RKO (cell line): Measurements from ENCODE around the gene FKBP6.
"Not testable (repeated sequence)": the region's sequence is repeated elsewhere in the genome, so short reads cannot be mapped to it uniquely, and the experiment has no call there.

Experiments used
- DNase-seq: peaks from one replicate; pipeline ENCODE4 v3.0.0-alpha.2; 2016; ENCODE audit warnings: low spot score

The FKBP6 gene

GRCh38 chr7:73358590-73359275 lies 30.8 kb downstream of the FKBP6 start:
- DNase-seq: no peak

- DNase-seq: no peak
Measured at GRCh38 chr7:73359306-73359705, 31.3 kb downstream of the FKBP6 start.

GRCh38 chr7:73359746-73360375 lies 31.9 kb downstream of the FKBP6 start:
- DNase-seq: no peak

- not testable (repeated sequence) for DNase-seq
Measured at GRCh38 chr7:73360590-73360989, 32.6 kb downstream of the FKBP6 start.

GRCh38 chr7:73363225-73364005 lies 35.5 kb downstream of the FKBP6 start:
- DNase-seq: no peak

- DNase-seq: no peak
Measured at GRCh38 chr7:73364006-73364728, 36.2 kb downstream of the FKBP6 start.

GRCh38 chr7:73366127-73366526 lies 38.2 kb downstream of the FKBP6 start:
- DNase-seq: no peak

- no peak for DNase-seq
Measured at GRCh38 chr7:73366990-73367389, 39.0 kb downstream of the FKBP6 start.

GRCh38 chr7:73369009-73369408 lies 41.0 kb downstream of the FKBP6 start:
- DNase-seq: no peak

- DNase-seq: no peak
Measured at GRCh38 chr7:73369622-73370021, 41.7 kb downstream of the FKBP6 start.

- no peak for DNase-seq
Measured at GRCh38 chr7:73373741-73374140, 45.8 kb downstream of the FKBP6 start.

GRCh38 chr7:73376262-73376661 lies 48.3 kb downstream of the FKBP6 start:
- not testable (repeated sequence) for DNase-seq

GRCh38 chr7:73376671-73377412 lies 48.9 kb downstream of the FKBP6 start:
- no peak for DNase-seq

- DNase-seq: not testable (repeated sequence)
Measured at GRCh38 chr7:73377413-73378200, 49.6 kb downstream of the FKBP6 start.

- DNase-seq: no peak
Measured at GRCh38 chr7:73382934-73383503, 55.1 kb downstream of the FKBP6 start.

GRCh38 chr7:73387221-73387828 lies 59.4 kb downstream of the FKBP6 start:
- DNase-seq: no peak

GRCh38 chr7:73387908-73388414 lies 60.0 kb downstream of the FKBP6 start:
- no peak for DNase-seq

GRCh38 chr7:73391396-73391795 lies 63.4 kb downstream of the FKBP6 start:
- DNase-seq: no peak

- DNase-seq: no peak
Measured at GRCh38 chr7:73394422-73394821, 66.5 kb downstream of the FKBP6 start.
